ENCODE results near the gene HPS1. TPM values are rescaled to one million over a fixed set of nuclear protein-coding genes. Genes with fewer than 3 reads are reported as not detected.

HPS1 gene
- total and polyA plus RNA-seq, 4 donors: 14.5 to 44.3 (median 34.2) TPM

GRCh38 chr10:98465866-98466265 is 19.1 kb upstream of the HPS1 start:
- H3K27me3 ChIP-seq (ENCODE audit: control insufficient read depth, insufficient read depth, low read length): peaks cover 10% of the 10 kb centered on the region

GRCh38 chr10:98463976-98464754 is 17.4 kb upstream of the HPS1 start:
- DNase-seq (ENCODE audit: low read depth in 4 of 6, low spot score in 6 of 6): no peak
- 75% methylated on average over 4 of the region's 8 CpGs for WGBS (ENCODE audit: insufficient coverage)
- Histone ChIP-seq H3K4me3 (ENCODE audit: low read depth, low read length) (no peak overlapping the region), H3K27me3 (ENCODE audit: control insufficient read depth, insufficient read depth, low read length) (peaks cover 4% of the 10 kb centered on the region), H3K9me3 (ENCODE audit: control insufficient read depth, insufficient read depth, low read length) (no peaks in the 10 kb centered on the region), H3K36me3 (ENCODE audit: control insufficient read depth, insufficient read depth, low read length) (no peaks in the 10 kb centered on the region), H3K4me1 (ENCODE audit: control insufficient read depth, insufficient read depth, low read length) (peaks cover 13% of the 10 kb centered on the region), H3K27ac (ENCODE audit: low read depth, low read length) (no peak overlapping the region)

More at GRCh38 chr10:98465866-98466265, 19.1 kb upstream of the HPS1 start:
- Histone ChIP-seq H3K4me1 (ENCODE audit: control insufficient read depth, insufficient read depth, low read length) (peaks cover 13% of the 10 kb centered on the region), H3K4me3 (ENCODE audit: low read depth, low read length) (no peak overlapping the region), H3K9me3 (ENCODE audit: control insufficient read depth, insufficient read depth, low read length) (no peaks in the 10 kb centered on the region), H3K27ac (ENCODE audit: low read depth, low read length) (no peak overlapping the region), H3K36me3 (ENCODE audit: control insufficient read depth, insufficient read depth, low read length) (no peaks in the 10 kb centered on the region)
- WGBS (ENCODE audit: insufficient coverage): 82% methylated on average over 2 of the region's 3 CpGs
- no peak for DNase-seq (ENCODE audit: low read depth in 4 of 6, low spot score in 6 of 6)

GRCh38 chr10:98463016-98463415 is 16.3 kb upstream of the HPS1 start:
- Histone ChIP-seq H3K4me3 (ENCODE audit: low read depth, low read length) (no peak overlapping the region), H3K4me1 (ENCODE audit: control insufficient read depth, insufficient read depth, low read length) (peaks cover 11% of the 10 kb centered on the region), H3K9me3 (ENCODE audit: control insufficient read depth, insufficient read depth, low read length) (no peaks in the 10 kb centered on the region), H3K36me3 (ENCODE audit: control insufficient read depth, insufficient read depth, low read length) (no peaks in the 10 kb centered on the region), H3K27ac (ENCODE audit: low read depth, low read length) (no peak overlapping the region), H3K27me3 (ENCODE audit: control insufficient read depth, insufficient read depth, low read length) (peaks cover 4% of the 10 kb centered on the region)
- WGBS (ENCODE audit: insufficient coverage): 94% methylated on average over 2 of the region's 6 CpGs
- DNase-seq (ENCODE audit: low read depth in 4 of 6, low spot score in 6 of 6): no peak

- WGBS (ENCODE audit: insufficient coverage): 100% methylated on average over 2 of the region's 3 CpGs
- no peak overlapping the region for H3K4me3 ChIP-seq (ENCODE audit: low read depth, low read length)
- no peak overlapping the region for H3K27ac ChIP-seq (ENCODE audit: low read depth, low read length)
- peaks cover 2% of the 10 kb centered on the region for H3K4me1 ChIP-seq (ENCODE audit: control insufficient read depth, insufficient read depth, low read length)
- no peaks in the 10 kb centered on the region for H3K9me3 ChIP-seq (ENCODE audit: control insufficient read depth, insufficient read depth, low read length)
- DNase-seq (ENCODE audit: low read depth in 4 of 6, low spot score in 6 of 6): no peak
- H3K27me3 ChIP-seq (ENCODE audit: control insufficient read depth, insufficient read depth, low read length): no peaks in the 10 kb centered on the region
- H3K36me3 ChIP-seq (ENCODE audit: control insufficient read depth, insufficient read depth, low read length): no peaks in the 10 kb centered on the region
These were observed 14.7 kb upstream of the HPS1 start for GRCh38 chr10:98461500-98461842.

GRCh38 chr10:98460837-98461499 is 14.2 kb upstream of the HPS1 start:
- Histone ChIP-seq H3K4me3 (ENCODE audit: low read depth, low read length) (no peak overlapping the region), H3K27me3 (ENCODE audit: control insufficient read depth, insufficient read depth, low read length) (no peaks in the 10 kb centered on the region), H3K4me1 (ENCODE audit: control insufficient read depth, insufficient read depth, low read length) (peaks cover 6% of the 10 kb centered on the region), H3K36me3 (ENCODE audit: control insufficient read depth, insufficient read depth, low read length) (no peaks in the 10 kb centered on the region), H3K27ac (ENCODE audit: low read depth, low read length) (no peak overlapping the region), H3K9me3 (ENCODE audit: control insufficient read depth, insufficient read depth, low read length) (no peaks in the 10 kb centered on the region)
- 89% methylated on average over 3 of the region's 3 CpGs for WGBS (ENCODE audit: insufficient coverage)
- DNase-seq (ENCODE audit: low read depth in 4 of 6, low spot score in 6 of 6): peak in 1 of 6 donors; percentile 24

GRCh38 chr10:98458809-98459784 is 12.4 kb upstream of the HPS1 start:
- no peak for DNase-seq (ENCODE audit: low read depth in 4 of 6, low spot score in 6 of 6)
- Histone ChIP-seq H3K36me3 (ENCODE audit: control insufficient read depth, insufficient read depth, low read length) (no peaks in the 10 kb centered on the region), H3K4me1 (ENCODE audit: control insufficient read depth, insufficient read depth, low read length) (peaks cover 7% of the 10 kb centered on the region), H3K27me3 (ENCODE audit: control insufficient read depth, insufficient read depth, low read length) (no peaks in the 10 kb centered on the region), H3K9me3 (ENCODE audit: control insufficient read depth, insufficient read depth, low read length) (no peaks in the 10 kb centered on the region), H3K4me3 (ENCODE audit: low read depth, low read length) (no peak overlapping the region), H3K27ac (ENCODE audit: low read depth, low read length) (no peak overlapping the region)
- whole genome bisulfite sequencing (ENCODE audit: insufficient coverage): 82% methylated on average over 7 of the region's 15 CpGs

- DNase-seq (ENCODE audit: low read depth in 4 of 6, low spot score in 6 of 6): no peak
- Histone ChIP-seq H3K27me3 (ENCODE audit: control insufficient read depth, insufficient read depth, low read length) (no peaks in the 10 kb centered on the region), H3K4me3 (ENCODE audit: low read depth, low read length) (no peak overlapping the region), H3K4me1 (ENCODE audit: control insufficient read depth, insufficient read depth, low read length) (peaks cover 7% of the 10 kb centered on the region), H3K9me3 (ENCODE audit: control insufficient read depth, insufficient read depth, low read length) (no peaks in the 10 kb centered on the region), H3K27ac (ENCODE audit: low read depth, low read length) (no peak overlapping the region), H3K36me3 (ENCODE audit: control insufficient read depth, insufficient read depth, low read length) (no peaks in the 10 kb centered on the region)
- WGBS (ENCODE audit: insufficient coverage): 70% methylated on average over 8 of the region's 8 CpGs
These were observed 11.0 kb upstream of the HPS1 start for GRCh38 chr10:98457721-98458120.

GRCh38 chr10:98456686-98457482 is 10.1 kb upstream of the HPS1 start:
- no peak overlapping the region for H3K27ac ChIP-seq (ENCODE audit: low read depth, low read length)
- H3K9me3 ChIP-seq (ENCODE audit: control insufficient read depth, insufficient read depth, low read length): no peaks in the 10 kb centered on the region
- no peaks in the 10 kb centered on the region for H3K36me3 ChIP-seq (ENCODE audit: control insufficient read depth, insufficient read depth, low read length)
- peaks cover 7% of the 10 kb centered on the region for H3K4me1 ChIP-seq (ENCODE audit: control insufficient read depth, insufficient read depth, low read length)
- 89% methylated on average over 5 of the region's 12 CpGs for WGBS (ENCODE audit: insufficient coverage)
- no peak for DNase-seq (ENCODE audit: low read depth in 4 of 6, low spot score in 6 of 6)
- H3K27me3 ChIP-seq (ENCODE audit: control insufficient read depth, insufficient read depth, low read length): no peaks in the 10 kb centered on the region
- no peak overlapping the region for H3K4me3 ChIP-seq (ENCODE audit: low read depth, low read length)

GRCh38 chr10:98456043-98456570 is 9.4 kb upstream of the HPS1 start:
- 70% methylated on average over 4 of the region's 4 CpGs for WGBS (ENCODE audit: insufficient coverage)
- H3K27ac ChIP-seq (ENCODE audit: low read depth, low read length): no peak overlapping the region
- no peak for DNase-seq (ENCODE audit: low read depth in 4 of 6, low spot score in 6 of 6)
- no peaks in the 10 kb centered on the region for H3K36me3 ChIP-seq (ENCODE audit: control insufficient read depth, insufficient read depth, low read length)
- H3K27me3 ChIP-seq (ENCODE audit: control insufficient read depth, insufficient read depth, low read length): no peaks in the 10 kb centered on the region
- H3K9me3 ChIP-seq (ENCODE audit: control insufficient read depth, insufficient read depth, low read length): no peaks in the 10 kb centered on the region
- peaks cover 5% of the 10 kb centered on the region for H3K4me1 ChIP-seq (ENCODE audit: control insufficient read depth, insufficient read depth, low read length)
- H3K4me3 ChIP-seq (ENCODE audit: low read depth, low read length): no peak overlapping the region
